Keratinocyte (primary cell): Measurements from ENCODE around the gene RASA3.

Experiments
- CTCF ChIP-seq, 3 experiments: IDR thresholded peaks in 1 of 3; conservative IDR thresholded peaks in 1 of 3; optimal IDR thresholded peaks in 1 of 3; 2 replicates in 2 of 3; 3 replicates in 1 of 3; pipeline versions ENCODE3 to v1.5.1; 2011; ENCODE audit warnings: low read length in 3 of 3, mild to moderate bottlenecking in 3 of 3, moderate library complexity in 2 of 3, control low read depth in 1 of 3, inconsistent platforms in 1 of 3; ENCODE audit not compliant: insufficient read depth in 2 of 3; ENCODE audit errors: extremely low read depth in 1 of 3
- EZH2 ChIP-seq: IDR thresholded peaks from one replicate; pipeline ENCODE4 v1.6.1; 2012; ENCODE audit warnings: inconsistent platforms, mild to moderate bottlenecking, low read length, moderate library complexity

- TF ChIP-seq CTCF (optimal IDR thresholded peaks at IDR 0.05 in 1 of 3, IDR thresholded peaks at IDR 0.05 in 1 of 3, conservative IDR thresholded peaks at IDR 0.05 in 1 of 3; ENCODE audit: extremely low read depth in 1 of 3, insufficient read depth in 2 of 3, low read length in 3 of 3): no peak
- TF ChIP-seq EZH2: no peak
Measured at GRCh38 chr13:113955691-113956090, 176.7 kb downstream of the RASA3 start.
